Suppressor macrophage treated with lipopolysaccharide for 1 hour (primary cell): Measurements from ENCODE around the gene CFAP100.

Experiments
- DNase-seq, 3 donors: peaks; one replicate each; pipeline ENCODE4 v3.0.0-alpha.2; 2020 to 2022

Gene CFAP100

DNA sequence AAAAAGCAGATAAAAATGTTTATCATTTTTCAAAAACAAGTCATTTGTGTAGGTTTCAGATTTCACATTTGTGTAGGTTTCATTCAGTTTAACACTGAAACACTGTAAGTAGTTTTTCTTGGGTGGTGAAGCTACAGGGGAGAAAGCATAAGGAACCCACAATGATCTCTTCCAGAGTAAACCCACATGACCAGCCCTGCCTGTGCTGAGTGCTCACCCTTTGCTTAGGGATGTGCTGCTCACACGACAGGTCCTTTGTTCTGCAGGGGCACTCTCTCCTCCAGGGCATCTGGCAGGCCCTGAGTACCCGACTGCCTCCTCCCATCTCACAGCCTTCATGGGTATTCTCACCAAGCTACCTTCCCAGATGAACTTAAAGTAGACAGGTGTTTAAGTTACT, 52.1 kb downstream of the CFAP100 start:
- DNase-seq = no peak

GRCh38 chr3:126447456-126448106, 52.9 kb downstream of the CFAP100 start:
- no peak for DNase-seq

GRCh38 chr3:126448136-126448892, 53.6 kb downstream of the CFAP100 start:
- no peak for DNase-seq

DNA sequence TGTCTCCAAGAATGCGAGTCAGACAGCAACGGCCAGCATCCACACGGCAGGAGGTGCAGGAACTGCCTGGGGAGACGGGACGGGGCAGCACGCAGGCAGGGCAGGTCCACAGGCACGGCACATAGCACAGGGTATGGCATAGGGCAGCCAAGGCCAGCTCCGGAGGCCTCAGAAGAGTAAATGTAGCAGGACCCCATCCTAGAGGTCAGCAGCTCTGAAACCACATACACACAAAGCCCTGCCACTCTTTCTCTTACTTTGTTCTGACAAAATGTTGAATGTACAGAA, 54.1 kb downstream of the CFAP100 start:
- DNase-seq = no peak

DNA sequence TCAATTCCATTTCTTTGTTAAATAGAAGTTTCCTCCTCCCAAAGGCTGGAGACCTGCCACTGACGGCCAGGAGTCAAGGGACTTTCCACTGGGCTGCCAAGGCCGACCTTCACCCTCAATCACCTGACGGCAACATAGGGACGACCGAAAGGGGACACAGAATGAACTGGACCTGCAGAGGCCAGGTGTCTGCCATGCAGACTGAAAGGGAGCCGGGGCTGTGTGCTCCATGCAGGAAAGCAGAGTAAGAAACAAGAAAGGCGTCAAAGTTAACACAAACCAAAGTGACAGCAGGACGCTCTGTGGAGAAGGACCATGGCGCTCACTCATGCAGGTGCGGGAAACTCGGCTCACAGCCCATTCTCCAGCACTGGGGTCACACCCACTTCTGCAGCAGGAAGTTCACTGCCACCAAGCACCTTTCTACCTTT, 54.9 kb downstream of the CFAP100 start:
- no peak for DNase-seq

- no peak for DNase-seq
Observed at GRCh38 chr3:126450219-126450618, 55.5 kb downstream of the CFAP100 start.

- DNase-seq = no peak
Observed at GRCh38 chr3:126450744-126451143, 56.0 kb downstream of the CFAP100 start.

- no peak for DNase-seq
Observed at GRCh38 chr3:126451511-126451910, 56.8 kb downstream of the CFAP100 start.

- no peak for DNase-seq
Observed at GRCh38 chr3:126452213-126452612, 57.5 kb downstream of the CFAP100 start.

DNA sequence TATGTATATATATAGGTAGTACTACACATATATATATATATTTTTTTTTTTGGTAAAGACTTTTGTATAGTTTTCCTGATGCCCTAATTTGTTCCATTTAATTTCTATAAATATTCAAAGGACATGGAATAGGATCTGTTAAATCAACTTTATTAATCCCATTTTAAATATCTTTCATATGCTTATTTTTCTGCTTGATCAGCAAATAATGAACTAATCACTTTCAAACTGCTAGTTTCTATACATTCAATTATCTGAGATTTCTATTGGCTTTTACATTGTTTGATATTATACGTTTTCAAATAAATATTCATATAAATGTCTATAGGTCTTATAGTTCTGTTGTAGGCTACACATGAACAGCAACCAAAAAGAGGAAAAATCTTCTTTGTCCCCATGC, 59.3 kb downstream of the CFAP100 start:
- DNase-seq = no peak

GRCh38 chr3:126454437-126455198, 59.9 kb downstream of the CFAP100 start:
- DNase-seq = no peak

DNA sequence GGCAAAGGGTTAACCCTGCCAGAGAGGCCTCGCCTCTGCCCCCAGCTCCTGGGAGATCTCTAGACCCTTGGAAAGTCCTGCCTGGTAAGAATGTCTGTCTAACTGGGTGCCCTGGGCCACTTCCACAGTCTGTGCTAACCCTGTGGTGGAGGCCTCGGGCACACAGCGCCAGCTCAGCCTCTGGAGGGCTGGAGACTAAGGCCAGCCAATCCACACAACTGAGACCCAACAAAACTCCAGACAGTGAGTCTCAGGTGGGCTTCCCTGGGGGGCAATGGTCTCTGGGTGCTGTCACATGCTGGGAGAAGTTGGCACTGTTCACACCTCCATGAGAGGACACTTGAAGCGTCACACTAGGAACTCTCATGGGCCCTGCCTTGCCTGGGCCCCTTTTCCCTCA, 61.5 kb downstream of the CFAP100 start:
- DNase-seq = no peak

GRCh38 chr3:126456766-126457388, 62.2 kb downstream of the CFAP100 start:
- no peak for DNase-seq

- DNase-seq = no peak
Observed at GRCh38 chr3:126459111-126459762, 64.5 kb downstream of the CFAP100 start.

GRCh38 chr3:126459763-126460127, 65.0 kb downstream of the CFAP100 start:
- DNase-seq = no peak

DNA sequence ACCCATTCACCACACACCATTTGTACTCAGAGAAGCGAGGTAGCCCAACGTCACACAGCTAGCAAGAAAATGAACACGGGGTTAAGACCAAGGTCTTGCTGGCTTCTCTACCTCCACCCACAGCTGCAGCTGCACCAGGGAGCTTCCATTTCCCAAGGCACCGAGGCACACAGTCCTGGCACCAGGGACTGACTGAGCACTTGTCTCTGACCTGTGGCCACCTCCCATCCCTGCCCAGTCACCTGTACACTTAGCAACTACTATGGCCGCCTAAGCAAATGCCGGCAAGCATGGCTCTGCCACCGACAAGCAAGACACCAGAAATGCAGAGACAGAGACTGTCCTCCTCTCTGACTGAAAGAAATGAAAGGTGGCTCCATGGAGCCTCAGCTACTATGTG, 65.7 kb downstream of the CFAP100 start:
- no peak for DNase-seq

- DNase-seq = no peak
Observed at GRCh38 chr3:126461450-126462070, 66.9 kb downstream of the CFAP100 start.

DNA sequence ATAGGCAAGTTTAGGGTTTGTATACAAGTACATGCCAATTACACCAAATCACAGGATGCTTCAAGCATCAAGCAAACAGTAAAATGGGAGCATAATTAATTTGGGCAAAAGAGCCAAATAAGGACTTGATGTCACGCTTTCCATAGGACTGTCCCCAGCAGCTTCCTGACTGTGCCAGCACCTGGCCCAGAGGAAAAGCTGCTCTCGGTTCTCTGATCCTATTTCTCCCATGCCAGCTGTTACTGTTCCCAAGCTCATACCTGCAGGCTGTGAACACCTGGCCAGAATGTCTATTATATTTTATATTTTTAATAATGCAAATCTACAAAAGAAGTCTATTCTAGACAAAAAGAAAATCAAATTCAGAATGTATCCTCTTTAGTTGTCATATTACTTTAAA, 68.8 kb downstream of the CFAP100 start:
- no peak for DNase-seq

GRCh38 chr3:126464093-126464492, 69.4 kb downstream of the CFAP100 start:
- DNase-seq = no peak

- DNase-seq = peak; percentile 38 to 53 (median 48)
Observed at GRCh38 chr3:126464494-126464893, 69.8 kb downstream of the CFAP100 start.

DNA sequence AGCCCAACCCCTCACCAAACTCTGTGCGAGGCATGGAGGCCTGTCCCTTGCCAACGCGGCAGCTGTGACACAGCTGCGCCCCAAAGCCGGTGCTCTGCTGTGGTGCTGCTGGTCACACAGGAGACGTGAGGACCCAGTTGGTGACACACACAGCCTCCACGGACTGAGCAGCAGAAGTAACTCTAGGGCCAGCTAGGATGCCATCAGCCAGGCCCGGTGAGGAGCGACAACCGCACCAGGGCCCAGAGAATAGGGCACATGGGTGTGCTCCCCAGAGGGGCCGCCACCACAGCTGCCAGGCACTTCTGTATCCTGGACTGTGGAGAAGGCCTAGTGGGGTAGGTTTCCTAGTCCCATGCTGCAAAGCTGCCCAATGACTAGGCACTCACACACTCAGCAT, 70.3 kb downstream of the CFAP100 start:
- no peak for DNase-seq

GRCh38 chr3:126465928-126466544, 71.3 kb downstream of the CFAP100 start:
- peak; percentile 70 to 81 (median 74) for DNase-seq
